Gastroesophageal sphincter (tissue), 3 donors: ENCODE results near the gene UBE3D.

Experiments
- CTCF ChIP-seq, 4 experiments: fragments of 200-600 bp in 2 of 4; fragments of 450-650 bp in 2 of 4; sonication (generic) in 1 of 4; IDR thresholded peaks; one replicate each; pipeline ENCODE4 v1.5.1; 2017 to 2019; ENCODE audit warnings: antibody characterized with exemption in 4 of 4, mild to moderate bottlenecking in 2 of 4, moderate library complexity in 2 of 4
- POLR2A ChIP-seq, 2 donors: fragments of 450-650 bp; IDR thresholded peaks; one replicate each; pipeline ENCODE4 v1.6.1; 2017; ENCODE audit warnings: antibody characterized with exemption in 2 of 2, mild to moderate bottlenecking in 2 of 2, moderate library complexity in 1 of 2

DNA sequence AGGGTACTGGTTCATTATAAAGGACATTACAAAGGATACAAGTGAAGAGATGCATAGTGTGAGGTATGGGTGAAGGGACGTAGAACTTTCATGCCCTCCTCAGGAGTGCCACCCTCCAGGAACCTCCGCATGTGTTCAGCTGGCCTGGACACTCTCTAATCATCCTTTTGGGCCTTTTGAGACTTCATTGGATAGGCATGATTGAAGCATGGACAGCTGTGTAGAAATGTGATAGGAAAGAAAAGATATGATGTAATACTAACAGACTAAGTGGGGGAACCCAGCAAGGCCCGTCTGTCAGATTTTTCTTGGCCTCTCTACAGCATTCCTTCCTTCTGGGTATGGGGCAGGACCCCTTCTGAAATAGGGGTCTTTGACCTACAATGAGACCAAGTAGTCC lies 32.9 kb upstream of the UBE3D start:
- TF ChIP-seq CTCF (IDR thresholded peaks at IDR 0.05) (no peak), POLR2A (IDR thresholded peaks at IDR 0.05) (no peak)
